ENCODE data around the gene LZTS3.
A peak's percentile ranks its signal among the peaks of the same experiment; 100 is the strongest.
"Not testable (repeated sequence)": the region's sequence is repeated elsewhere in the genome, so short reads cannot be mapped to it uniquely, and the experiment has no call there.

LZTS3 gene

DNA sequence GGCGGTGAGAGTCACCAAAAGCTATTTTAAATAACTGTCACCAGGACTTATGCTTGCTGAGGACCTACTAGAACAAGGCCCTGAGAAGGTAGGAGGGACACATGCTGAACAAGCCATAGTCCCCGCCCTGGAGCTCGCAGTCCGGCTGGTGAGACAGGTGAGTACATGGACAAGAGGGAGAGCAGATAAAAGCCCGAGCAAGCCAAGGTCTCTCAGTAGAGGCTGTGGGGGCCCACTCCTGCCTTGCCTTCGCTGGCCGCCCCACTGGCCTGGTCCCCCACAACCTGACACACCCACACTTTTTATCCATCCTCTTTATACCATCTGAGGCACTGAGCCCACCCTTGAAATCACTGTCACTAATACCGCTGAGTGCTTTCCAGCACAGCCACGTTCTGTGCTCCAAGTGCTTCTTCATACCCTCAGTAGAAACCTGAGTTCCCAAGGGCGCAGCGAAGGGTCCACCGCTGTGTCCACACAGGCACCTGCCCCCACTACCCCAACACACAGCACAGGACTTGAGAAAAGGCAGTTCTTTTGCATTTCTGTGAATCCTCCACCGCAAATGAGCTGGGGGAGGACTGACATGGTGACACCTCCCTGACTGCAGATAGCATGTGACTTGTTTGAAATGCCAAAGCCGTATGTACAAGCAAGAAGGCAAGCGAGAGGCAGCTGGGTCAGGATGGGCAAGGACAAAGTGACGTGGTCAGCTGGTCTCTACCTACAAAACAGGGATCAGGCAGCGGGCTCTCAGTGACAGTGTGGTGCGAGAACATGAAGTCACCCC is 19.1 kb upstream of the LZTS3 start:
- DNase-seq (ENCODE audit: low read depth in 2 of 2): no peak

DNA sequence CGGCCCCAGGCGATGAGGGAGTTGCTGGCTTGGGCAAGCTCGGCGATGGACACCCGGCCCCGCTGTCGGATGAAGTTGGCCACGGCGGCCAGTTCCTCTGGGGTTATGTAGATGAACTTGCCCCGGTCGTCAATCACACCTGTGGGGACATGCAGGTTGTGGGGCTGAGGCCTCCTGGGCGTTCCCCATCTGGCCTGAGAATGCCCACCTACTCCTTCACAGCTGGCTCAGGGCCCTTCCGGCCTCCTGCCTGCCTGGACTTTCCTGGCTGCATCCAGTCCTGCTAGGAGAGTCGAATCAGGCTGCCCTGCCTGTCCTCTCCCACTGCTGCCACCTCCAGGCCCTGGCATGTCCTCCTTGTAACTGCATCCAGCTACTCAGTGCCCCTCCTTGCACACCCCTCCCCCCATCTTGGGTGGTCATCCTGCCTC is 17.3 kb upstream of the LZTS3 start:
- no peak for DNase-seq (ENCODE audit: low read depth in 2 of 2)

DNA sequence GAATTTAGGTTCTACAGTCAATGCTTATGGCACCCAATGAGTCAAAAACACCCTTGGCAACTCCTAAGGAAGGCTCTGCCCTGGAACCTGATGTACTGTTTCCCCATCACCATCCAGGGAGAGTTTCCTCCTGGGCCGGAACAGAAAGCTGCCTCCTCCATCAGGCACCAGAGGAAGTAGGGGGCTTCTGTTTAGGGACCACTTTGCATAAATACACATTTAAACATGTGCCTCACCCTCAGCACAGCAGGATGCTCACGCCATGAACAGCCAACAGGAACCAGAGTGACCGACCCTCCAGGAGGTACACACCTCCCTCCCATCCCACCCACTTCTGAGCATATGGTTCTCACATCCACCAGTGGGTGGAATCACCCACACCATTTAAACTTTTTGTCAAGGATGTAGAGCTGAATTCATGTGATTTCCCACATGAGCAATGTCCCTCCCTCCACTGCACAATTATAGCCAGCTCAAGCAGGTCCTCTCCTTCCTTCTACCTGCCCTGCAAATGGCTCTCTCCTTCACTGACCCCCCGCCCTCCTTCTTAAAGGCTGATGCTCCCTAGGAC is 16.3 kb upstream of the LZTS3 start:
- no peak for DNase-seq (ENCODE audit: low read depth in 2 of 2)

DNA sequence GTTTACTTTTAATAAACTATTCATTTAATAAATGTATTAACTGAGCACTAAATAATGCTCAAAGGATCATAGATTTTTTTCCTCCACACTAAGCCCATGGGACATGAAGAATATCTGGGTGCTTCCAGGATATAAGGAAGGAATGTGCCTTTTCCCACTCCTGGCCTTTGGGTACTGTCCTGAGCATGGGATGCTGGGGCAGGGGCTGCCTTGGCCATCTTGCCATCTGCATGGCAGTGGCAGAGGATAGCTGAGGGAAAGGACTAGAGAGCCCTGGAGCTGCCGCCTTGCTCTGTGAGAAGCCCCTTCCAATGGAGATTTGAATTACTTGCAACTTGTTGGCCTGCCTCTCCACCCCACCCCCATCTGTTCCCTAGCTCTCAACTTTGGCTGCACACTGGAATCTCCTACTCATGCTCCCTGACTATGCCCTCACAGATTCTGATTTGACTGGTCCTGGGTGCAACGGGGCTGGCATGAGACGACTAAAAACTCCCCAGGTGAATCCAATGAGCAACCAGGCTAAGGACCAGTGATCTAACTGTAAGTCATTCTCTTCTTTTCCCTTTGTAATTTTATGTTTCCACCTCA is 15.6 kb upstream of the LZTS3 start:
- no peak for DNase-seq (ENCODE audit: low read depth in 2 of 2)

DNA sequence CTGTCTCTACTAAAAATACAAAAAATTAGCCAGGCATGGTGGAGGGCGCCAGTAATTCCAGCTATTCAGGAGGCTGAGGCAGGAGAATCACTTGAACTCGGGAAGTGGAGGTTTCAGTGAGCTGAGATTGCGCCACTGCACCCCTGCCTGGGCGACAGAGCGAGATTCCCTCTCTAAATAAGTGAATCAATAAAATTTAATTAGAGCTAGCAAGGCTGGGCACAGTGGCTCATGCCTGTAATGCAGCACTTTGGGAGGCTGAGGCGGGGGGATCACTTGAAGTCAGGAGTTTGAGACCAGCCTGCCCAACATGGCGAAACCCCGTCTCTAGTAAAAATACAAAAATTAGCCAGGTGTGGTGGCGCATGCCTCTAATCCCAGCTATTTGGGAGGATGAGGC is 14.5 kb upstream of the LZTS3 start:
- DNase-seq (ENCODE audit: low read depth in 2 of 2): not testable (repeated sequence)

DNA sequence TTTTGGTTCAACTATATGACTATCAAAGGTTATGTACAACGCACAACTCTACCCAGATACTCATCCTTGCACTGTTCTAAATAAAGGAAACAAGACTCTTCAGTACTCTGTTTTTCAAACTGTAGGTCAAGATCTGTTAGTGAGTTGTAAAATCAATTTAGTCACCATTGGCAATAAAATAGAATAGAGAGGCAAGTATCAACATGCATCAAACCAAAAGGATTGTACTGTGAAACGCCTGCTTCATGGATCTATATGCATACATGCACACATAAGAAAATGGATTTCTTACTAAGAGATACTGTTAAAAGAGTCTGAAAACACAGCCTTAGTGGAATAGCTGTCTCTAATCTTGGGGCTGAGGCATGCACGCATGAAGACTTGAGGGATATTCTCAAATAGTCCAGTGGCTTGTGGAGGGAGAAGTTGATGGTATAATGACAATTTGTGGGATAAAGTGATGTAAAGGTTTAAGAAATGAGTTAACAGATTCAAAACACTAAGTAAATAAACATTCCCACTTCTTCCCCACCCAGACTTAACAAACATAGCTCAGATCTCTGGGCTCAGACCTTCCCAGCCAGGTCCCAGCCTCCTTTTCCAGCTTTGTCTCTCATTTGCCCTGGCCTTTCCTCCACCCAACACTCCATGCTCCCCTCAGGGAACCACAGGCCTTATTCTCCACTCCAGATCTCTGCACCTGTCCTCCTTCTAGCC is 10.7 kb upstream of the LZTS3 start:
- DNase-seq (ENCODE audit: low read depth in 2 of 2): no peak

DNA sequence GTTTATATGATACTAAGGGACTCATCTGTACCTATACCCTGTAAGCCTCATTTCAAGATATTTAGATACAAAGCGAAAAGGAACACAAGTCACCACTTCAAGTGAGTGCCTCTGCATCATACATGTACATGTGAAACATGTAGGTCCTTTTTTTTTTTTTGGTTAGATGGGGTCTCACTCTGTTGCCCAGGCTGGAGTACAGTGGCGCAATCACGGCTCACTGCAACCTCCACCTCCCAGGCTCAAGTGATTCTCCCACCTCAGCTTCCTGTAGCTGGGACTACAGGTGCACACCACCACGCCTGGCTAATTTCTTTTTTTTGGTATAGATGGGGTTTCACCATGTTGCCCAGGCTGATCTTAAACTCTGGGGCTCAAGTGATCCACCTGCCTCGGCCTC is 9.1 kb upstream of the LZTS3 start:
- DNase-seq (ENCODE audit: low read depth in 2 of 2): not testable (repeated sequence)

DNA sequence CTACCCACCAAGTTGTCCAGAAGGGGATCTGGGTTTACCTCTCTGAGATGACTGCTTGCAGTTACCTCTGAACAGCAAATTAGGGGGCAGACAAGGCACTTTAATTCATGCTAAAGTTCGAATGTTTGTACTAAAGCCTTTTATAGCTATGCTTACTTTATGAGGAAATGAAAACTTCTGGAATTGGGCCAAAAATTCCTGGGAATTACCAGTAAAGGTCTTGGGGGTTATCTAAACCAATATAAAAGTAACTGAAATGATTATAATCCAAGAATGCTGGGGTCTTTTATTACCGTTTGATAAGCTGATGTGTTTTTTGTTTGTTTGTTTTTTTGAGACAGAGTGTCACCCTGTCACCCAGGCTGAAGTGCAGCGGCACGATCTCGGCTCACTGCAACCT is 7.9 kb upstream of the LZTS3 start:
- DNase-seq (ENCODE audit: low read depth in 2 of 2): no peak

DNA sequence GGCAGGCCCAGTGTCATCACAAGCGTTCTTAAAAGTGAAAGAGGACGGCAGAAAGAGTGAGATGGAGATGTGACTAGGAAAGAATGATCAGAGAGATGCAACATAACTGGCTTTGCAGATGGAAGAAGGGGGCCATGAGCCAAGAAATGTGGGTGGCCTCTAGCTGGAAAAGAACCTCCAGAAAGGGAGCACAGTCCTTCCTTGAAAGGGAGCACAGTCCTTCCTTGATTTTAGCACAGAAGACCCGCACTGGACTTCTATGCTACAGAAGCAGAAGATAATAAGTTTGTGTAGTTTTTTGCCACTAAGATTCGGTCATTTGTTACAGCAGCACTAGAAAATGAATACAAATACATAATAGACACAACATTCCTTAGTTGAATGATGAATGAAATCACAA is 7.0 kb upstream of the LZTS3 start:
- no peak for DNase-seq (ENCODE audit: low read depth in 2 of 2)

DNA sequence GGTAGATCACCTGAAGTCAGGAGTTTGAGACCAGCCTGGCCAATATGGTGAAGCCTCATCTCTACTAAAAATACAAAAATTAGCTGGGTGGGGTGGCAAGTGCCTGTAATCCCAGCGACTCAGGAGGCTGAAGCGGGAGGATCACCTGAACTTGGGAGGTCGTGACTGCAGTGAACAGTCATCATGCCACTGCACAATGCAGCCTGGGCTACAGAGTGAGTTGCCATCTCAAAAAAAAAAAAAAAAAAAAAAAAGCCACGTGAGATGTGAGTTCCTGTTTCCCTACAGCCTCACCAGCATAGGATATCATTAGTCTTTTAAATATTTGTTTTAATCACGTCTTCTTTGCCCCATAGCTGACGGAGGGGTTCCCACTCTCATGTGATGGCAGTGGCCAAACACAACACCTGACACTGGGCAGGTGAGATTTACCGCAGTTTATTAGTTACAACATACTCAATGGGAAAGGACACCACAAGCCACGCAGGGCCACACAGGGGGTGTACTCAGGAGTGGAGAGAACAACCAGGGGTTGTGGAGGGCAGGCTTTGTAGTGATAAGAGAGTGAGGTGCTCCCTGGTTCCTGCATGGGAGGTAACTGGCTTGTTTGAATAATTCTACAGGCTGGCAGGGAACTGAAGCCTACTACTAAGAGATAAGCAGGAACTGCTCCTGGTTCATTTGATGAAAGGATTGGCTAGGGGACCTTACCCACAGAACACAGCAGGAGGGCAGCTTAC is 4.6 kb upstream of the LZTS3 start:
- DNase-seq (ENCODE audit: low read depth in 2 of 2): no peak

DNA sequence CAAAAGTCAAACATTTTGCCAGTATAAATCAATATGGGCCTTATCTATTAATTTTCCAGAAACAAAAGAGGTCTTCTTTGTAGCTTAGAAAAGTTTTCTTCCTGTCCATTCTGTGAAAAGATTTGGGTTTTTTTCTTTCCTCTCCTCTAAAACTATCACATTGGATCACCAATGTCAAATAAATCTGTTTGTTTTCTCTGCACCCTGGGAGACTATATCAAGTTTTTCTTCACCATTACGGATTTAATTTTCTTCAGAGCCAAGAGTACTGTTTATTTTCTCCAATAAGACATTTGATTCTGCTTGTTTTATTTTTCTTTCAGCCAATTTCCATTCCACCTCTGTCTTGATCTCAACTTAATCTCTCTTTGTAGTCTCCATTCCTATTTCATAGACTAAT is 1.9 kb upstream of the LZTS3 start:
- no peak for DNase-seq (ENCODE audit: low read depth in 2 of 2)

DNA sequence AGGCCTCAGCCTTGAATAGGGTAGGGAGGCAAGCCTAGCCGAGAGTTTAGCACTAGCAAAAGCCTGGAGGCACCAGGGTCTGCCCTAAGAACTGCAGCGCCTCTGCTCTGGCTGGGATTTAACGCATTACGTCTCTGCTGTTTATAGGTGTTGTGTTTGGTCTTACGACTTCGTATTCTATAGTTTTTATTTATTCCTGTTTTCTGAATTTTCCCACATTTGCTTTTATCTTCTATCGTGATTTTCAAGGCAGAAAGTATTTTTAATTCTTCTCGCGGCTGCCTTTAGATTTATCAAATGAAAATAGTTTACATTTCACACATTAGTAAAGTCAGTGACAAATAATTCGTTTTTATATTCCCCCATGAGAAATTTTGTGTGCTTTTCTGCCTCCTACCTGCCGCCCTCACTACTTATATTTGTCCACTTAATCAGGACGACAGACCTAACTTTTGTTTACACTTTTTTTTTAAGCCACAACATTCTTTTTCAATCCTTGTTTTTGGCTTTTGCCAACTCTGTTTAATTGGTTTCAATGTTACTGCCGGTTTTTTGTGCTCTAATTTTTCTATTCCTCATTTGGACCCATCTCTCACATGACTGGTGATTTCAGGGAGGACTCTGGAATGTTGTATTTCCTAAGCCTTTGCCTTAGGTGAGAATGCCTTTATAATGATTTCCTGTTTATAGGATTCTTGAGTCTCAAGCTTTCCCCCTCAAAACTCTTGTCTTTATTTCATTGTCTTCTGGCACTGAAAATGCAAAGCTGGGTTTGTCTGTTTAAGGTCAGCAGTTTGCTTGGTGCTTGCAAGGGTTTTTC is 1.3 kb upstream of the LZTS3 start:
- no peak for DNase-seq (ENCODE audit: low read depth in 2 of 2)

DNA sequence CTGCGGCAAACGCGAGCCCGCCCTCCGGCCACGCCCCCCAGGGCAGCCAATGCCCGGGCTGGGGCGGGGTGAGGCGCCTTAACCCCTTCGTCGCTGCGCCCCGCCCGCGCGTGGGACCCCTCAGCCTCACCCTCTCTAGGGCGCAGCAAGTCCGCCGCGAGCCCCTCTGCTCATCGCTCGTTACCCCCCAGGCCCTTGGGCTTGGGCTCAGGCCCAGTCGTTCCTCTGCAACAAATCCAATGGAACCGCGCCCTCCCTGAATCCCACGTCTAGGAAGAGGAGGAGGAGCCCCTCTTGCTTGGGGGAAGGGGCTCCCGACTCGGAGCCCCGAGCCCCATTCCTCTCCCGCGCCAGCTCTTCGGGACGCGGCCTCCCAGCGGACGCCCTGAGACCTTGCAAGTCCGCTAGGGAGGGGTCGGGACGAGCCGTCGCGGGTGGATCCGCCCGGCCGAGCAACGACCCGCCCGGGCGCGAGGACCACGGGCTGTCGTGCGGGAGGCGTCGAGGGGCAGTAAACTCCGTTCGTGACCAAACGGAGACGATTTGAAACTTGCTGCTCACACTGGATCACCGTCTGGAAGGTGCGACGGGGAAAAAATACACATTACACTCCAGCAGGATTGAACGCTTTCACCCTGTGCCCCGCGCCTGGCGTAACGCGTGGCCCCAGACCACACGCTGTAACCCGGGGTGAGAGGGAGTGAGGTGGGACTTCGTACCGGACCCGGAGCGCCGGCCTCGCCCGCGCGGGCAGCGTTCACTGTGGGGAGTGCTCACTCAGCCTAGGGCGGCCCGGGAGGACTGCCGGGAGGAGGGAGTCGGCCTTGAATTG is 477 bp upstream of the LZTS3 start:
- peak; percentile 79 to 81 for DNase-seq (ENCODE audit: low read depth in 2 of 2)

DNA sequence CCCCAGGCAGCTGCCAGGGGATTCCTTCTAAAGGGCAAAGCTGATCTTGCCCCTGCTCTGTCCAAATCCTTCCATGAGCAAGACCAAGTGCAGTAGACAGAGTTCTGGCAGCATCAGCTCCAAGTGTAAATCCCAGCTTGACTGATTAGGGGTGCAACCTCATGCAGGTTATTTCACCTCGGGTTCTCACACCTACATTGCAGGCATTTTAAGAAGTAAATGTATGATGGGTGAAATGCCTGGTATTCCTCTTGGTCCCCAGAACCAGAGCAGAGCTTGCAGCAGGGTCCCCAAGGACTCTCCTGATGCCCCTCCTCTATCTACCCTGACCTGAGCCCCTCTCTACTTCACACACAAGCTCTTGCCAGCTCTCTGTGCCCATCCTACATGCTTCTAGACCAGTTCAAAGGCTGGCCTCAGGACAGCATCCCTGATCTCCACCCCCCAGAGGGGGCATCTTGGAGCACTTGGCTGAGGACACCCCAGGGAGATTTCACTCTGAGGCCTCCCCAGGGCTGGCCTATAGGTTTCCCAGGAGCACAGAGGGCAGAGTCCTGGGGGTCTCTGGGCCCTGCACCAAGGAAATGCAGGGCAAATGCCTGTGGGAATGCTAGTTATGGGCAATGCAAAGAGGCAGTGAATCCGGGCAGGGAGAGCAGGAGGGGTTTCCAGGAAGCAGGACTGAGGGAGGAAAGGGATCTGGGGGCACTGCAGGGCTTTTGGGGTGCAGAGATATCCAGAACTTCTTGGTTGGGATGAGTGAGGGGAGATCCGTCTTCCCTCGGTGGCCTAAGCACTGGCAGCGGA is 1.0 kb downstream of the LZTS3 start:
- DNase-seq (ENCODE audit: low read depth in 2 of 2): no peak

DNA sequence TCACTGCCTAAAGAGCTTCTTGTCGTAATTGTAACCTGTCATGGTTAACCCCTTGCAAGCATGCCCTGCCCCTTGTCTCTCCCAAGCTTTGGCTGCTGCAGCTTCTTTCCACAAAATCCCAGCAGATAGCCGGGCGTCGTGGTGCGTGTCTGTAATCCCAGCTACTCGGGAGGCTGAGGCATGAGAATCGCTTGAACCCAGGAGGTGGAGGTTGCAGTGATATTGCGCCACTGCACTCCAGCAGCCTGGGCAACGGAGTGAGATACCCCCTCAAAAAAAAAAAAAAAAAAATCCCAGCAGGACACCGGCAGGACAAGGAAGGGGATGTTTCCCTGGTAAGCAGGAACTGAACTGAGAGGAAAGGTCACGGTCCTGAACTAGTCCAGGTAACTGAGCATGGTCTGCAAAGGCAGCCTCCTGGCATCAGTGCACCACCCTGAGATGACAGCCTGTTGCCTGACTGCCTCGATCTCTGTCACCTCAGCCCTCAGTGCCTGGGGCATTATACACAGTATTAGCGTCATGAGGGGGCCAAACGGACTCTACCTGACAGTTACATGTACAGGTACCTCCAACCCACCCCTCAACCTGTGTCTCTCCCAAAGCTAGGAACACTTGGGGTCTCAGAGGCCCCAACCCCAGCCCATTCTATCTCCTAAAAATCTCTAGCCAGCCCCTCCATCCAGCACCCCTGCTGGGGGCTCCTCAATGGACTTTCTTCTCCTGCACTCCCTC is 1.8 kb downstream of the LZTS3 start:
- no peak for DNase-seq (ENCODE audit: low read depth in 2 of 2)

DNA sequence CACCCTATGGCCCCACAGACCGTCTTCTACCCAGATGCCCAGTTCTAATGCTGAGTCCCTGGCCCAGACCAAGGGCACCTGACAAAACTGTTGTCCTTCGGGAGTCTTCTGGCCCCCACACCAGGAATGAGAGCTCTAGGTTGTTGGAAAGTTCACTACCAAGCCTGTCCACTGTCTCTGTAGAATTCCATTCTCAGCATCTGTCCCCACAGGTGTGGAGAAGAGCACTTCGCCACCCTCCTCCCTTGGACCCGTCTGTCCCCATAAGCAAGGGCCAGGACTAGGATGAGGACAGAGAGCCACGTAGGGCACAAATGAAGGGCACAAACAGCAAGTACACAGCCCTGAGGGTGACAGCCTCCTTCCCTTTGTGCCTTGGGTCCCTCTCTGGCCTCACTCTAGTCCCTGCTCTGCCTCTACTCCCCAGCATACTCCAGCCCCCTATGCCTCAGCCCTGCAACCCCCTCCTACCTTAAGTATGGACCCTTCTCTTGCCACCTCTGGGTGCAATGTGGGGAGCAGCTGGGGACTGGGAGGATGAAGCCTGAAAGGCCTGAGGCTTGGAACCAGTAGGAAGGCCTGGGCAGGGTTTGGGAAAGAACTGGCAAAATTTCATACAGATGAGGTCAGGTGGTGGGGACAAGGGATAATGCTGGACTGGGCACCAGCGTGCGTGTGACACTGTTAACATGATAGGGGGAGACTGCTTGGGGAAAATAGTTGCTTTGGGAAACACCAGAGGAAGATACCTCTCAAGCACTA is 4.3 kb downstream of the LZTS3 start:
- no peak for DNase-seq (ENCODE audit: low read depth in 2 of 2)

DNA sequence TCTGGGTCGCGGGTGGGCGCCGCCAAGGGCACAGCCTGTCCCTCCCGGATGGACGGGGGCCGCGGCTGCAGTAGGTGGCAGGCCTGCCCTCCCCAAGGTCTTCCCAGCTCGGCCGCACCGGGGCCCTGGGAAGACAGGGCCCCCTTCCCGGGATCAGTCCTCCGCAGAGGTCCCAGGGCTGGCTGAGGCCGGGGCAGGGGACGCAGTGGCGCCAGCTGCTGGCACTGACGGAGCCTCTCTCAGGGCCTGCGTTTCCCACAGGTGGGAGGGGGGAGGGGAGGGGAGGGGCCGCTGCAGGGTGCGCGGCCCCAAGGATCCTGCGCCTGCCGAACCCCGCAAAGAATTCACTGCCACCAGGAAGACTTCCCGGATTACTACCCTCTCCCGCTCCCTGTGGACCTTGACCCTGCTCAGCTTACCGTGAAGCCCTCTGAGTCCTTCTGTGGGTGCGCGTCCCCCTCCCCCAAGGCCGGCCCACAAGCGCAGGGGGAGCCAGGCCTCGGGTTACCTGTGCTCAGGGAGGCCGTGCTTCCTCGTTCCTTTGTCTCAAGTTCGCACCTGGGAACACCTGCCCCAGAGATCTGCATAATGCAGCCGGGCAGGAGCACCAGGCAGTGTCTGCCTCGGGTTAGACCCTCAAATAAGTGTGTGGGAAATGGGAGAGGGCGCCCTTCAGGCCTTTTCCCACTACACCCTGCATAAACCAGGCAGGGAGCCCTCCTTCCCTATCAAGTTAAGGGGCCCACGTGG is 5.1 kb downstream of the LZTS3 start:
- DNase-seq (ENCODE audit: low read depth in 2 of 2): no peak

All from activated CD8-positive, alpha-beta memory T cell treated with anti-CD3 and anti-CD28 coated beads for 4 hours (primary cell).